ENCODE data around the gene IL11. TPM values are rescaled to one million over a fixed set of nuclear protein-coding genes. Genes with fewer than 3 reads are reported as not detected.

Gene IL11
- total and polyA plus RNA-seq, 2 of the 8 experiments (the other 6 are each of a cell fraction or from before 2014, with no cell fraction given), result 1.7 to 2.8 TPM

GRCh38 chr19:55384920-55385723 is 14.9 kb upstream of the IL11 start (continued):
- TF ChIP-seq POLR2A (IDR thresholded peaks at IDR 0.05; ENCODE audit: control extremely low read depth in 1 of 2, low read depth in 2 of 2, low read length in 2 of 2) (no peak; a peak in 1 of 3 replicates), CTCF (IDR thresholded peaks at IDR 0.05; ENCODE audit: control extremely low read depth in 1 of 3, insufficient read depth in 1 of 3, low read depth in 1 of 3, low read length in 3 of 3) (no peak), CBX8 (IDR thresholded peaks at IDR 0.05; ENCODE audit: borderline replicate concordance, low read depth, low read length) (no peak), RXRA (IDR thresholded peaks at IDR 0.05; ENCODE audit: insufficient read depth, low read depth, low read length) (no peak), SAP30 (IDR thresholded peaks at IDR 0.05; ENCODE audit: insufficient read depth, insufficient replicate concordance, low read length) (peak; percentile 9), RBBP5 (IDR thresholded peaks at IDR 0.05; ENCODE audit: borderline replicate concordance, low read depth, low read length) (0 out of 2 replicates have a peak, but pooled peaks have one; percentile 15), BCL11A (IDR thresholded peaks at IDR 0.05; ENCODE audit: low read depth in 2 of 2, low read length in 2 of 2) (no peak), CEBPB (IDR thresholded peaks at IDR 0.05; ENCODE audit: low read depth, low read length) (no peak), MAX (IDR thresholded peaks at IDR 0.05) (peak; percentile 24; the same call in 1 of the 2 replicates), TAF1 (IDR thresholded peaks at IDR 0.05; ENCODE audit: low read depth, low read length) (no peak), POU5F1 (IDR thresholded peaks at IDR 0.05; ENCODE audit: low read depth, low read length) (no peak), TEAD4 (IDR thresholded peaks at IDR 0.05; ENCODE audit: low read depth, low read length) (no peak), RNF2 (IDR thresholded peaks at IDR 0.05; ENCODE audit: borderline replicate concordance, low read depth, low read length, missing control alignments, poor library complexity, severe bottlenecking) (no peak), TBP (IDR thresholded peaks at IDR 0.05; ENCODE audit: low read depth, low read length) (no peak), SIN3A (conservative IDR thresholded peaks at IDR 0.05 in 1 of 2, IDR thresholded peaks at IDR 0.05 in 1 of 2; ENCODE audit: low read depth in 1 of 2, low read length in 2 of 2) (0 out of 4 replicates have a peak, but pooled peaks of 1 of the 2 experiments have one; percentile 17), BRCA1 (IDR thresholded peaks at IDR 0.05; ENCODE audit: low read depth, low read length) (no peak), SP2 (IDR thresholded peaks at IDR 0.05; ENCODE audit: low read length) (no peak), E2F6 (IDR thresholded peaks at IDR 0.05) (no peak), RFX5 (IDR thresholded peaks at IDR 0.05; ENCODE audit: borderline replicate concordance, low read depth, low read length) (no peak)
